IPS-20b (cell line): ENCODE measurements around the gene C5orf46.
"Not testable (repeated sequence)": the region's sequence is repeated elsewhere in the genome, so short reads cannot be mapped to it uniquely, and the experiment has no call there.

Experiments
- H3K27ac ChIP-seq: one replicate; pipeline ENCODE4 v1.5.1; 2013; ENCODE audit warnings: low read length
- H3K27me3 ChIP-seq: 2 replicates; pipeline ENCODE4 v1.6.1; 2013; ENCODE audit warnings: mild to moderate bottlenecking, low read length, inconsistent platforms; ENCODE audit not compliant: insufficient read depth
- H3K36me3 ChIP-seq: 2 replicates; pipeline ENCODE4 v1.6.1; 2013; ENCODE audit warnings: low read depth, mild to moderate bottlenecking, inconsistent platforms, low read length, moderate library complexity; ENCODE audit not compliant: insufficient read depth
- H3K4me1 ChIP-seq: 2 replicates; pipeline ENCODE4 v1.6.1; 2013; ENCODE audit warnings: mild to moderate bottlenecking, control low read depth, inconsistent platforms, low read length, moderate library complexity; ENCODE audit not compliant: insufficient read depth
- H3K4me3 ChIP-seq: 2 replicates; pipeline ENCODE4 v1.5.1; 2013; ENCODE audit warnings: mild to moderate bottlenecking, low read length, inconsistent platforms
- H3K9ac ChIP-seq: 2 replicates; pipeline ENCODE4 v1.6.1; 2013; ENCODE audit warnings: low read depth, mild to moderate bottlenecking, inconsistent platforms, low read length, moderate library complexity
- H3K9me3 ChIP-seq: 2 replicates; pipeline ENCODE4 v1.6.1; 2013; ENCODE audit warnings: mild to moderate bottlenecking, low read depth, low read length, inconsistent platforms; ENCODE audit not compliant: insufficient read depth

Gene C5orf46

GRCh38 chr5:147906326-147907095, at the start of gene C5orf46:
TSS of gene C5orf46 (minus strand) at chr5:147906538. CDS start at chr5:147906501, 37 bp downstream.
- no peaks in the 10 kb centered on the region for H3K36me3 ChIP-seq
- no peak within 1 kb of the TSS for H3K27ac ChIP-seq
- H3K4me3 ChIP-seq: no peak within 1 kb of the TSS
- no peak within 1 kb of the TSS for H3K9ac ChIP-seq
- no peaks in the 10 kb centered on the region for H3K9me3 ChIP-seq
- H3K27me3 ChIP-seq: no peaks in the 10 kb centered on the region
- 0 out of 2 replicates have a peak, but pooled peaks cover 4% of the 10 kb centered on the region for H3K4me1 ChIP-seq

GRCh38 chr5:147954971-147955370, 48.6 kb upstream of the C5orf46 start:
- Histone ChIP-seq H3K4me1 (peaks cover 10% of the 10 kb centered on the region; the same call in 1 of the 2 replicates), H3K4me3 (no peak overlapping the region), H3K9me3 (no peaks in the 10 kb centered on the region), H3K27me3 (no peaks in the 10 kb centered on the region), H3K9ac (no peak overlapping the region), H3K36me3 (no peaks in the 10 kb centered on the region), H3K27ac (no peak overlapping the region)

GRCh38 chr5:147949711-147950573, 43.6 kb upstream of the C5orf46 start:
- H3K4me1 ChIP-seq: no peaks in the 10 kb centered on the region
- H3K4me3 ChIP-seq: no peak overlapping the region
- no peaks in the 10 kb centered on the region for H3K9me3 ChIP-seq
- H3K36me3 ChIP-seq: no peaks in the 10 kb centered on the region
- H3K9ac ChIP-seq: no peak overlapping the region
- no peaks in the 10 kb centered on the region for H3K27me3 ChIP-seq
- H3K27ac ChIP-seq: no peak overlapping the region

GRCh38 chr5:147946658-147947274, 40.4 kb upstream of the C5orf46 start:
- peak overlapping the region; percentile 79 for H3K9ac ChIP-seq
- H3K36me3 ChIP-seq, H3K27ac ChIP-seq, H3K4me1 ChIP-seq, H3K27me3 ChIP-seq, H3K9me3 ChIP-seq: not testable (repeated sequence)
- peak overlapping the region; percentile 72 for H3K4me3 ChIP-seq

GRCh38 chr5:147939431-147940114, 33.2 kb upstream of the C5orf46 start:
- H3K27me3 ChIP-seq: no peaks in the 10 kb centered on the region
- no peak overlapping the region for H3K9ac ChIP-seq
- no peak overlapping the region for H3K4me3 ChIP-seq
- H3K27ac ChIP-seq: no peak overlapping the region
- no peaks in the 10 kb centered on the region for H3K36me3 ChIP-seq
- H3K9me3 ChIP-seq: no peaks in the 10 kb centered on the region
- no peaks in the 10 kb centered on the region for H3K4me1 ChIP-seq

GRCh38 chr5:147935032-147935431, 28.7 kb upstream of the C5orf46 start:
- H3K4me1 ChIP-seq: no peaks in the 10 kb centered on the region; the same call in 1 of the 2 replicates
- no peak overlapping the region for H3K4me3 ChIP-seq
- H3K27me3 ChIP-seq: no peaks in the 10 kb centered on the region
- no peaks in the 10 kb centered on the region for H3K9me3 ChIP-seq
- H3K9ac ChIP-seq: no peak overlapping the region
- no peaks in the 10 kb centered on the region for H3K36me3 ChIP-seq
- no peak overlapping the region for H3K27ac ChIP-seq

GRCh38 chr5:147930769-147931168, 24.4 kb upstream of the C5orf46 start:
- H3K9me3 ChIP-seq: no peaks in the 10 kb centered on the region
- H3K36me3 ChIP-seq: no peaks in the 10 kb centered on the region
- H3K27ac ChIP-seq: no peak overlapping the region

GRCh38 chr5:147927901-147928300, 21.6 kb upstream of the C5orf46 start:
- no peaks in the 10 kb centered on the region for H3K4me1 ChIP-seq
- H3K36me3 ChIP-seq: no peaks in the 10 kb centered on the region
- no peaks in the 10 kb centered on the region for H3K27me3 ChIP-seq
- H3K27ac ChIP-seq: no peak overlapping the region
- no peaks in the 10 kb centered on the region for H3K9me3 ChIP-seq
- H3K9ac ChIP-seq: no peak overlapping the region
- no peak overlapping the region for H3K4me3 ChIP-seq

More at GRCh38 chr5:147930769-147931168, 24.4 kb upstream of the C5orf46 start:
- no peak overlapping the region for H3K9ac ChIP-seq
- H3K27me3 ChIP-seq: no peaks in the 10 kb centered on the region
- H3K4me1 ChIP-seq: no peaks in the 10 kb centered on the region; the same call in 1 of the 2 replicates
- no peak overlapping the region for H3K4me3 ChIP-seq

GRCh38 chr5:147925020-147925419, 18.7 kb upstream of the C5orf46 start:
- Histone ChIP-seq H3K4me3 (no peak overlapping the region), H3K9ac (no peak overlapping the region), H3K27ac (no peak overlapping the region), H3K9me3 (no peaks in the 10 kb centered on the region), H3K27me3 (no peaks in the 10 kb centered on the region), H3K36me3 (no peaks in the 10 kb centered on the region), H3K4me1 (no peaks in the 10 kb centered on the region)

- no peaks in the 10 kb centered on the region for H3K9me3 ChIP-seq
- H3K4me1 ChIP-seq: no peaks in the 10 kb centered on the region
- no peak overlapping the region for H3K4me3 ChIP-seq
- no peaks in the 10 kb centered on the region for H3K27me3 ChIP-seq
- no peaks in the 10 kb centered on the region for H3K36me3 ChIP-seq
- H3K9ac ChIP-seq: no peak overlapping the region
- H3K27ac ChIP-seq: no peak overlapping the region
Observed at GRCh38 chr5:147921136-147921535, 14.8 kb upstream of the C5orf46 start.

GRCh38 chr5:147920420-147921030, 14.2 kb upstream of the C5orf46 start:
- Histone ChIP-seq H3K9ac (no peak overlapping the region), H3K27ac (no peak overlapping the region), H3K9me3 (no peaks in the 10 kb centered on the region), H3K27me3 (no peaks in the 10 kb centered on the region), H3K4me1 (no peaks in the 10 kb centered on the region), H3K36me3 (no peaks in the 10 kb centered on the region), H3K4me3 (no peak overlapping the region)
